Measurements from ENCODE around the gene LRRC39.
"Not testable (repeated sequence)": the region's sequence is repeated elsewhere in the genome, so short reads cannot be mapped to it uniquely, and the experiment has no call there.

DNA sequence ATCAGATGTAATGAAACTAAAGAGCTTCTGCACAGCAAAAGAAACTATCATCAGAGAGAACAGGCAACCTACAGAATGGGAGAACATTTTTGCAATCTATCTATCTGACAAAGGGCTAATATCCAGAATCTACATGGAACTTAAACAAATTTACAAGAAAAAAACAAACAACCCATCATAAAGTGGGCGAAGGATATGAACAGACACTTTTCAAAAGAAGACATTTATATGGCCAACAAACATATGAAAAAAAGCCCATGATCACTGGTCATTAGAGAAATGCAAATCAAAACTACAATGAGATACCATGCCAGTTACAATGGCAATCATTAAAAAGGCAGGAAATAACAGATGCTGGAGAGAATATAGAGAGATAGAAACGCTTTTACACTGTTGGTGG, 27.0 kb upstream of the LRRC39 start:
- TF ChIP-seq EZH2 (IDR thresholded peaks at IDR 0.05; ENCODE audit: borderline replicate concordance, low read depth, low read length, poor library complexity, severe bottlenecking); CTCF (conservative IDR thresholded peaks at IDR 0.05; ENCODE audit: low read depth, low read length): not testable (repeated sequence)
